ENCODE data around the gene DNAJC8. TPM values are rescaled to one million over a fixed set of nuclear protein-coding genes. Genes with fewer than 3 reads are reported as not detected.

DNAJC8 gene
- total and polyA plus RNA-seq, 10 of the 15 experiments (the other 5 are each of a cell fraction or from before 2014, with no cell fraction given): 91.2 to 296 (median 152) TPM

GRCh38 chr1:28269529-28269928 is 36.7 kb upstream of the DNAJC8 start:
- Histone ChIP-seq H3K4me1 (ENCODE audit: control insufficient read depth, insufficient read depth, low read length) (no peaks in the 10 kb centered on the region), H3K27me3 (replicated peaks in 1 of 2; ENCODE audit: control insufficient read depth in 2 of 2, insufficient read depth in 2 of 2, low read length in 1 of 2) (no peaks in the 10 kb centered on the region), H3K36me3 (ENCODE audit: control insufficient read depth in 2 of 2, insufficient read depth in 2 of 2, low read length in 1 of 2) (peaks cover 0 to 7% of the 10 kb centered on the region in 2 experiments; a peak in 3 of 4 replicates), H3K4me3 (no peak overlapping the region), H4K20me1 (ENCODE audit: control insufficient read depth, insufficient read depth) (no peaks in the 10 kb centered on the region), H2AFZ (ENCODE audit: control insufficient read depth, low read depth, low read length) (no peak overlapping the region), H3K79me2 (ENCODE audit: control insufficient read depth, insufficient read depth, low read length) (peaks cover 6% of the 10 kb centered on the region), H3K9ac (ENCODE audit: control insufficient read depth, insufficient read depth, low read length) (no peak overlapping the region), H3K27ac (ENCODE audit: control insufficient read depth, insufficient read depth) (no peak overlapping the region), H3K9me3 (replicated peaks; ENCODE audit: control insufficient read depth, insufficient read depth, low read length) (no peaks in the 10 kb centered on the region), H3K4me2 (ENCODE audit: control insufficient read depth, insufficient read depth) (no peak overlapping the region)
- FAIRE-seq (no peak), DNase-seq (ENCODE audit: low read depth, low spot score) (no peak), ATAC-seq (no peak)
- in situ Hi-C loops (cut with MboI) (no loop called here), intact Hi-C loops (cut with micrococcal nuclease; ENCODE audit: unreplicated experiment) (no loop called here)
- TF ChIP-seq ZSCAN29 (IDR thresholded peaks at IDR 0.05) (no peak), POLR2AphosphoS2 (IDR thresholded peaks at IDR 0.05; ENCODE audit: low read depth, low read length) (no peak), PBX3 (IDR thresholded peaks at IDR 0.05; ENCODE audit: insufficient replicate concordance, low read depth, low read length) (no peak)
- SMC1A ChIA-PET (ENCODE audit: uncharacterized antibody, unreplicated experiment): interaction anchor here (1.1 kb wide), 1 partner anchor 21 kb away, joined by 5 read pairs; no protein-coding TSS in a partner anchor
- POLR2A ChIA-PET: interaction anchor here (0.7 kb wide), 2 partner anchors 23 to 49 kb away, joined by 3 to 4 read pairs; no protein-coding TSS in a partner anchor
- no TSS peak for BruUV-seq (replicated peaks)
- WGBS (ENCODE audit: insufficient coverage, insufficient replicate concordance, low lambda C conversion rate, missing lambda C conversion rate): 98% methylated on average over 2 of the region's 2 CpGs
- CTCF ChIA-PET: interaction anchor here (0.9 to 1.1 kb wide), 2 partner anchors 10 to 21 kb away, joined by 3 to 6 read pairs; no protein-coding TSS in a partner anchor
- RAD21 ChIA-PET (ENCODE audit: unreplicated experiment): no interaction called here

- intact Hi-C loops (cut with micrococcal nuclease; ENCODE audit: unreplicated experiment) (no loop called here), in situ Hi-C loops (cut with MboI) (no loop called here)
- no peak for FAIRE-seq
- ChIA-PET CTCF (no interaction called here), POLR2A (no interaction called here), SMC1A (ENCODE audit: uncharacterized antibody, unreplicated experiment) (interaction anchor here (1.9 kb wide), 1 partner anchor 18 kb away, joined by 14 read pairs; no protein-coding TSS in a partner anchor), RAD21 (ENCODE audit: unreplicated experiment) (no interaction called here)
- H3K79me2 ChIP-seq (ENCODE audit: control insufficient read depth, insufficient read depth, low read length): peaks cover 13% of the 10 kb centered on the region
- H3K4me2 ChIP-seq (ENCODE audit: control insufficient read depth, insufficient read depth): no peak overlapping the region
- no peaks in the 10 kb centered on the region for H4K20me1 ChIP-seq (ENCODE audit: control insufficient read depth, insufficient read depth)
- H3K4me3 ChIP-seq: no peak overlapping the region
- no peaks in the 10 kb centered on the region for H3K27me3 ChIP-seq (replicated peaks in 1 of 2; ENCODE audit: control insufficient read depth in 2 of 2, insufficient read depth in 2 of 2, low read length in 1 of 2)
- H3K4me1 ChIP-seq (ENCODE audit: control insufficient read depth, insufficient read depth, low read length): no peaks in the 10 kb centered on the region
- DNase-seq (ENCODE audit: low read depth, low spot score): no peak
- no peak for TF ChIP-seq ATF3 (IDR thresholded peaks at IDR 0.05; ENCODE audit: borderline replicate concordance, extremely low read depth, low read depth, low read length)
- WGBS (ENCODE audit: insufficient coverage, insufficient replicate concordance, low lambda C conversion rate, missing lambda C conversion rate): 98% methylated on average over 2 of the region's 2 CpGs
- no TSS peak for BruUV-seq (replicated peaks)
- no peaks in the 10 kb centered on the region for H3K9me3 ChIP-seq (replicated peaks; ENCODE audit: control insufficient read depth, insufficient read depth, low read length)
- H3K36me3 ChIP-seq (ENCODE audit: control insufficient read depth in 2 of 2, insufficient read depth in 2 of 2, low read length in 1 of 2): peaks cover 0 to 3% of the 10 kb centered on the region in 2 experiments; a peak in 3 of 4 replicates
- H2AFZ ChIP-seq (ENCODE audit: control insufficient read depth, low read depth, low read length): no peak overlapping the region
- no peak overlapping the region for H3K27ac ChIP-seq (ENCODE audit: control insufficient read depth, insufficient read depth)
- no peak overlapping the region for H3K9ac ChIP-seq (ENCODE audit: control insufficient read depth, insufficient read depth, low read length)
- no peak for ATAC-seq
Measured at GRCh38 chr1:28267633-28268032, 34.8 kb upstream of the DNAJC8 start.

All from GM12878 (cell line).